Measurements from ENCODE around the gene TRIP13. TPM values are rescaled to one million over a fixed set of nuclear protein-coding genes. Genes with fewer than 3 reads are reported as not detected.

TRIP13 gene
- total and polyA plus RNA-seq, 2 of the 13 experiments (the other 11 are each of a cell fraction or from before 2014, with no cell fraction given), result 13.5 to 33.0 TPM

DNA sequence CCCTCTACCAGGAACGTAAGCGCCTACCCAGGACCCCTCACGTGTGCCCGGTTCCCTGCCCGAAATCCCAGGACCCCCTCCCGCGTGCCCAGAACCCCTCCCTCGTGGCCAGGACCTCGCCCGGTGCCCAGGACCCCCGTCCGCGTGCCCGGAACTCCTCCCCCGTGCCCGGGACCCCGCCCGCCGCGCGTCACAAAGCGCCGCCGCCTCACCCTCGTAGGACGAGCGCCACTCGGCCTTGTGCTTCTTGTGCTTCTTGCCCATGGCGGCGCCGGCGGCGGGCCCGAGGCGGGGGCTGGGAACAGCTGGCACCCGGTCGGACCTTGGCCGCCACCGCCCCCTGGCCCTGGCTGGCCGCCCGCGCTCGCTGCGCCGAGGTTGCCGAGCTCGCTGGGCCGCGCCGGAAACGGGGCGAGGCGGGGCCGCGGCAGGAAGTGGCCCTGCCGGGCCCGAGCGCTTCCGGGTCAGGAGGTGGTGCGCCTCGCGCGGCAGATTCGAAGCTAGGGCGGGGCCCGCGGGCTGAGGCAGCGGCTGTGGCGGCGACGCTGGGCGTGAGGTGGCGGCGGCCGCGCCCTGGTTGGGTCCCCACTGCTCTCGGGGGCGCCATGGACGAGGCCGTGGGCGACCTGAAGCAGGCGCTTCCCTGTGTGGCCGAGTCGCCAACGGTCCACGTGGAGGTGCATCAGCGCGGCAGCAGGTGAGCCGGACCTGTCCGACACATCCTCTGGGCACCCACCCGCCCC lies at the start of gene TRIP13, which contains the start of gene BRD9 (continued):
- TF ChIP-seq, protein P1, sequence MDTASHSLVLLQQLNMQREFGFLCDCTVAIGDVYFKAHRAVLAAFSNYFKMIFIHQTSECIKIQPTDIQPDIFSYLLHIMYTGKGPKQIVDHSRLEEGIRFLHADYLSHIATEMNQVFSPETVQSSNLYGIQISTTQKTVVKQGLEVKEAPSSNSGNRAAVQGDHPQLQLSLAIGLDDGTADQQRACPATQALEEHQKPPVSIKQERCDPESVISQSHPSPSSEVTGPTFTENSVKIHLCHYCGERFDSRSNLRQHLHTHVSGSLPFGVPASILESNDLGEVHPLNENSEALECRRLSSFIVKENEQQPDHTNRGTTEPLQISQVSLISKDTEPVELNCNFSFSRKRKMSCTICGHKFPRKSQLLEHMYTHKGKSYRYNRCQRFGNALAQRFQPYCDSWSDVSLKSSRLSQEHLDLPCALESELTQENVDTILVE (CRISPR knock-in tag; IDR thresholded peaks at IDR 0.05), result peak; percentile 68; the same call in 1 of the 2 replicates
- no peak for TF ChIP-seq FOXA3 (CRISPR knock-in tag; IDR thresholded peaks at IDR 0.05)
- TF ChIP-seq FOXO1 (CRISPR knock-in tag; IDR thresholded peaks at IDR 0.05), result no peak; the same call in 1 of the 2 replicates
- peak; percentile 91 for TF ChIP-seq SP4 (CRISPR knock-in tag; IDR thresholded peaks at IDR 0.05)
- TF ChIP-seq SIN3A (IDR thresholded peaks at IDR 0.05; ENCODE audit: borderline replicate concordance, low read depth, low read length), result peak; percentile 99
- peak; percentile 99 for TF ChIP-seq HDAC1 (CRISPR knock-in tag; IDR thresholded peaks at IDR 0.05)
- no peak; the same call in 1 of the 2 replicates for TF ChIP-seq ZSCAN31 (CRISPR knock-in tag; IDR thresholded peaks at IDR 0.05; ENCODE audit: low read depth)
- TF ChIP-seq, protein P2, sequence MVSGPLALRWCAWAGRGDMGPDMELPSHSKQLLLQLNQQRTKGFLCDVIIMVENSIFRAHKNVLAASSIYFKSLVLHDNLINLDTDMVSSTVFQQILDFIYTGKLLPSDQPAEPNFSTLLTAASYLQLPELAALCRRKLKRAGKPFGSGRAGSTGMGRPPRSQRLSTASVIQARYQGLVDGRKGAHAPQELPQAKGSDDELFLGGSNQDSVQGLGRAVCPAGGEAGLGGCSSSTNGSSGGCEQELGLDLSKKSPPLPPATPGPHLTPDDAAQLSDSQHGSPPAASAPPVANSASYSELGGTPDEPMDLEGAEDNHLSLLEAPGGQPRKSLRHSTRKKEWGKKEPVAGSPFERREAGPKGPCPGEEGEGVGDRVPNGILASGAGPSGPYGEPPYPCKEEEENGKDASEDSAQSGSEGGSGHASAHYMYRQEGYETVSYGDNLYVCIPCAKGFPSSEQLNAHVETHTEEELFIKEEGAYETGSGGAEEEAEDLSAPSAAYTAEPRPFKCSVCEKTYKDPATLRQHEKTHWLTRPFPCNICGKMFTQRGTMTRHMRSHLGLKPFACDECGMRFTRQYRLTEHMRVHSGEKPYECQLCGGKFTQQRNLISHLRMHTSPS (CRISPR knock-in tag; IDR thresholded peaks at IDR 0.05; ENCODE audit: low read depth), result no peak
- TF ChIP-seq, protein P3, sequence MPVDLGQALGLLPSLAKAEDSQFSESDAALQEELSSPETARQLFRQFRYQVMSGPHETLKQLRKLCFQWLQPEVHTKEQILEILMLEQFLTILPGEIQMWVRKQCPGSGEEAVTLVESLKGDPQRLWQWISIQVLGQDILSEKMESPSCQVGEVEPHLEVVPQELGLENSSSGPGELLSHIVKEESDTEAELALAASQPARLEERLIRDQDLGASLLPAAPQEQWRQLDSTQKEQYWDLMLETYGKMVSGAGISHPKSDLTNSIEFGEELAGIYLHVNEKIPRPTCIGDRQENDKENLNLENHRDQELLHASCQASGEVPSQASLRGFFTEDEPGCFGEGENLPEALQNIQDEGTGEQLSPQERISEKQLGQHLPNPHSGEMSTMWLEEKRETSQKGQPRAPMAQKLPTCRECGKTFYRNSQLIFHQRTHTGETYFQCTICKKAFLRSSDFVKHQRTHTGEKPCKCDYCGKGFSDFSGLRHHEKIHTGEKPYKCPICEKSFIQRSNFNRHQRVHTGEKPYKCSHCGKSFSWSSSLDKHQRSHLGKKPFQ (CRISPR knock-in tag; IDR thresholded peaks at IDR 0.05; ENCODE audit: insufficient replicate concordance), result peak; percentile 54
- peak; percentile 73; the same call in 1 of the 2 replicates for TF ChIP-seq KLF6 (CRISPR knock-in tag; IDR thresholded peaks at IDR 0.05)
- TF ChIP-seq YY1 (IDR thresholded peaks at IDR 0.05; ENCODE audit: insufficient read depth, insufficient replicate concordance, low read depth, low read length), result peak; percentile 78
- TF ChIP-seq SIN3B (IDR thresholded peaks at IDR 0.05; ENCODE audit: low read length), result peak; percentile 99
- TF ChIP-seq CHD2 (IDR thresholded peaks at IDR 0.05; ENCODE audit: low read depth, low read length), result peak; percentile 54; the same call in 1 of the 2 replicates
- TF ChIP-seq, protein P4, sequence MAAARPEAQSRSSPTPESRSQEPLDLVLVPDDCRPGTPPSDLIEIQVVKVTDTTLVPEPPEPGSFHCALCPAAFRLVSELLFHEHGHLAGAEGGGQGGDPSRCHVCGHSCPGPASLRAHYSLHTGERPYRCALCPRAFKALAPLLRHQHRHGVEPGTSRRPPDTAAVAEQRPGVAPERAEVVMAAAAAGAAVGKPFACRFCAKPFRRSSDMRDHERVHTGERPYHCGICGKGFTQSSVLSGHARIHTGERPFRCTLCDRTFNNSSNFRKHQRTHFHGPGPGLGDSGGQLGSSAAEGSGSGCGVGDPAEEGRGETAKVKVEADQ (CRISPR knock-in tag; IDR thresholded peaks at IDR 0.05; ENCODE audit: borderline replicate concordance), result peak; percentile 80; the same call in 1 of the 2 replicates
- TF ChIP-seq ZNF121 (CRISPR knock-in tag; IDR thresholded peaks at IDR 0.05), result no peak; the same call in 1 of the 2 replicates
- peak; percentile 66; the same call in 1 of the 2 replicates for TF ChIP-seq KMT2B (CRISPR knock-in tag; IDR thresholded peaks at IDR 0.05)
- peak; percentile 88 for TF ChIP-seq PHF20 (CRISPR knock-in tag; IDR thresholded peaks at IDR 0.05)
- TF ChIP-seq ZFP62 (CRISPR knock-in tag; IDR thresholded peaks at IDR 0.05), result no peak
- TF ChIP-seq, protein P5, sequence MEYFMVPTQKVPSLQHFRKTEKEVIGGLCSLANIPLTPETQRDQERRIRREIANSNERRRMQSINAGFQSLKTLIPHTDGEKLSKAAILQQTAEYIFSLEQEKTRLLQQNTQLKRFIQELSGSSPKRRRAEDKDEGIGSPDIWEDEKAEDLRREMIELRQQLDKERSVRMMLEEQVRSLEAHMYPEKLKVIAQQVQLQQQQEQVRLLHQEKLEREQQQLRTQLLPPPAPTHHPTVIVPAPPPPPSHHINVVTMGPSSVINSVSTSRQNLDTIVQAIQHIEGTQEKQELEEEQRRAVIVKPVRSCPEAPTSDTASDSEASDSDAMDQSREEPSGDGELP (IDR thresholded peaks at IDR 0.05; ENCODE audit: borderline replicate concordance, low read depth), result peak; percentile 82; the same call in 1 of the 2 replicates
- TF ChIP-seq ZNF138 (CRISPR knock-in tag; IDR thresholded peaks at IDR 0.05; ENCODE audit: low read depth), result peak; percentile 41; the same call in 1 of the 2 replicates
- 0 out of 2 replicates have a peak, but pooled peaks have one; percentile 60 for TF ChIP-seq ESRRA (CRISPR knock-in tag; IDR thresholded peaks at IDR 0.05; ENCODE audit: low read depth)
- TF ChIP-seq KAT7 (CRISPR knock-in tag; IDR thresholded peaks at IDR 0.05; ENCODE audit: borderline replicate concordance), result peak; percentile 63; the same call in 1 of the 2 replicates

Measured in HepG2 (cell line).